Cardiac septum (tissue), 1 donor: ENCODE data around the gene POLR2H. TPM values are rescaled to one million over a fixed set of nuclear protein-coding genes. Genes with fewer than 3 reads are reported as not detected.
"Not testable (repeated sequence)": the region's sequence is repeated elsewhere in the genome, so short reads cannot be mapped to it uniquely, and the experiment has no call there.

Source experiments
- DNase-seq: peaks from one replicate; pipeline ENCODE4 v3.0.0-alpha.2; 2020; ENCODE audit warnings: low spot score
- intact Hi-C: fragments of 100-400 bp; cut with DNase I; formaldehyde crosslinking; loops from one replicate; pipeline ENCODE4 v1.14.0; 2022
- total RNA-seq: library from RNA; stranded (reverse); fragmentation: NEBNext Ultra II Directional; extraction: Animal tissue kit (Norgen Biotek cat#: 25700); gene quantifications from one replicate; pipeline ENCODE4 v1.2.1, GENCODE V29; 2021
- donor health status: DM: no; HTN: no; CAD: no.

POLR2H gene
- total RNA-seq, 1 donor from 2014 or later, result 23.2 TPM

DNA sequence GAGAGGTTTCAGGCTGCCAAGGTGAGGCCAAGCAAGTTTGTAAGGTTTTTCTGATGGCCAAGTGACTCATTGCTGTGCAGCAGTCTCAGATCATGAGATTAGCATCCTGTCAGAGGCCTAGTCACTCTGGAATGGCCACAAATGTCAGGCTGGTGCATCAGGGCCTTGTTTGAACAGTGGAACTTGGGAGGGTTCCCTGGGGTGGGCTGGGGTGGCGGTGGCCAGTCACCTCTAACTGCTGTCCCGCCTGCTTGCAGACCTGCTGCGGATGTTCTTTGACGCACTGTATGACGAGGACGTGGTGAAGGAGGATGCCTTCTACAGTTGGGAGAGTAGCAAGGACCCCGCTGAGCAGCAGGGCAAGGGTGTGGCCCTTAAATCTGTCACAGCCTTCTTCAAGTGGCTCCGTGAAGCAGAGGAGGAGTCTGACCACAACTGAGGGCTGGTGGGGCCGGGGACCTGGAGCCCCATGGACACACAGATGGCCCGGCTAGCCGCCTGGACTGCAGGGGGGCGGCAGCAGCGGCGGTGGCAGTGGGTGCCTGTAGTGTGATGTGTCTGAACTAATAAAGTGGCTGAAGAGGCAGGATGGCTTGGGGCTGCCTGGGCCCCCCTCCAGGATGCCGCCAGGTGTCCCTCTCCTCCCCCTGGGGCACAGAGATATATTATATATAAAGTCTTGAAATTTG lies 26.9 kb upstream of the POLR2H start:
- no peak for DNase-seq
- intact Hi-C loops, result no loop called here

GRCh38 chr3:184335291-184335660 lies 26.2 kb upstream of the POLR2H start:
- intact Hi-C loops, result no loop called here

DNA sequence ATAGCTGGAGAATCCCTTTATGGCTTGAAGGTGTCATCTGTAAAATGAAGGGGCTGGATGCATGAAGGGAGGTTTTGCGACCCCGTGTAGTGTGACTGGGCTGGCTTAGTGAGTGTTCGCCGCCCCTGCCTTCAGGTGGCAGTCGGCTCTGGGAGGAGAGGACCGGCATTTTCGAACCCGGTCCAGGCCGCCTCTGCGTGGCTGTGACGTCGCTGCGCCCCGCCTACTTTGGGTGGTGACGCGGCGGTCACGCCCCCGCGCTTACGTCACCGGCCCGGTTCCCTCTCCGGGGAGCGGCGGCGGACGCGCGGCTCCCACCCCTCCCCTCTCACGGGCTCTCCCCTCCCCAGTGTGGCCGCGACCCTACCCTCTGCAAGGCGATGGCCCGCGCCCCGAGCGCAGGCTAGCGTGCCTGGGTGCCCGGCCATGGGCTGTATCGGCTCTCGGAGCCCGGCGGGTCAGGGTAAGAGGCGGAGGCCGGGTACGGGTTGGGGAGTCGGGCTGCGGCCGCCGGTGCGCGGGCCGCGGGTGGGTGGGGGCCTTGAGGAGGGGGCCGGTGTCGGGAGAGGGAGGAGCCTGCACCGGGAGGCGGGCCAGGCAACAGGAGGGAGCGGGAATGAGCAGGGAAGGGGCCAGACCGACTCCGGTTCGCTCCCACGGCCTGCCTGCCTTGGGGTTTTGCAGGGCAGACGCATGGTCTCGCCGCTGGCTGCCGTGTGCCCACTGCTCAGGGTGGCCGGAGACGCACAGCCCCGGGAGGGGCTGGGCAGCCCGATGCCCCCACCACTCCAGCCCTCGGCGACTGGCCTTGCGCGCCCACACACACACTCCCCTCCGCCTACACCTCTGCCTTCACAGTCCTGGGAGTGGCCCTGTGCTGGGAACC lies 25.6 kb upstream of the POLR2H start:
- peak; percentile 95 for DNase-seq
- intact Hi-C loops, result loop anchor here (2.0 kb wide), 2 partner anchors 21 to 27 kb away; partner anchors contain the start of gene EIF4G1

More at GRCh38 chr3:184335291-184335660, 26.2 kb upstream of the POLR2H start:
- no peak for DNase-seq

DNA sequence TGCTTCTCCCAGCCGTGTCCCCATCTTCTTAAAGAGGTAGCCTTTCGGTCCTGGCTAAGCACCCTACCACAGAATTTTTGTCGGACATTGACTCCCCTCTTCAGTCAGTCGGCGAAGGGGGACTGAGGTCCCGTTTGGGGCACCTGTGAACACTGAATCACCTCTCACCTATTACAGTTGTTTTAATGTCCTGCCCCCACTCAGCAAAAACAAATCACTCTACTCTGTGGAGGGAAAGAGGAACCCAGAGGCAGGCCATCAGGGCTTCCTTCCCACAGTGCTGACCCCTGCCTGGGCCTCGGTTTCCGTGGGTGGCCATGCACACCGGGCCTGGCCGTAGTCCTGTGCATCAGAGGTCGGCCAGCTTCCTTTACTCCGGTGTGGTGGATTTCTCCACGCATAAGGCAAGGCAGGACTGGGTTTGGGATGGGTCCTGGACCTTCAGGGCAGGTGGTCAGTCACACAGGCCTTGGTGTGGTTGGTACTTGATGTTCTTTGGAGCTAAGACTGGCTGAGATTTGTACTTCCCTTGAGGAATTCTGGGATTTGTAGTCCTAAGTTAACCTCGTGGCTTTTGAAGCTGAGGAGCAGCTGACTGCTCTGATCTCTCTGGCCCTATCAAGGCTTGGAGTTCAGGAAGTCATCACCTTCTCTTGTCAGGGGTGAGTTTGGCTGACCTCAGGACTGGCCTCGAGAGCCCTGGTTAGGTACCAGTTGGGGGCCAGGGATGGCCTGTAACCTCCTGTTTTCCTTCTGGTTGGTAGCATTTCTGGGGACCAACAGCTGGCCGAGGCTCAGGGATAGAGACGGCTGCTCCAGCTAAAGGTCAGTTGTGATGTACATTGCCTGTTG lies 24.7 kb upstream of the POLR2H start:
- intact Hi-C loops, result loop anchor here (2.0 kb wide), 2 partner anchors 22 to 26 kb away; partner anchors contain the start of gene EIF4G1

DNA sequence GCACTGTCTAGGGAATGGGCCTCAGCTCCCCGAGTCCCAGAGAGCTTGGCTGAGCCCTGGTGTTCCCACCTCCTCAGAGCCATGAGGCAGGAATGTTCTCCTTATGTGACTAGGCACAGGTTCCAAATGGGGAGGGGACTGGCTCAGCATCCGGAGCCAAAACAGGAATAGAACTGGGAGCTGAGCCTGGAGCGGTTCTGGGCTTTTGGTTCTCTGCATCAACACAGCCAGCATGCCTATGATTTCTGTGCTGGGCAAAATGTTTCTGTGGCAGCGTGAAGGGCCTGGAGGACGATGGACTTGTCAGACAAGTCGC lies 24.2 kb upstream of the POLR2H start, which contains the start of gene FAM131A:
Gene FAM131A (plus strand): TSS at position 202 of the 316 bp plus-strand sequence. CDS start 31 bp downstream, at position 233.
- intact Hi-C loops, result loop anchor here (2.0 kb wide), 2 partner anchors 23 to 25 kb away; partner anchors contain the start of gene EIF4G1
- DNase-seq, result peak; percentile 82

More for the DNA sequence above, 24.7 kb upstream of the POLR2H start:
- DNase-seq, result no peak

DNA sequence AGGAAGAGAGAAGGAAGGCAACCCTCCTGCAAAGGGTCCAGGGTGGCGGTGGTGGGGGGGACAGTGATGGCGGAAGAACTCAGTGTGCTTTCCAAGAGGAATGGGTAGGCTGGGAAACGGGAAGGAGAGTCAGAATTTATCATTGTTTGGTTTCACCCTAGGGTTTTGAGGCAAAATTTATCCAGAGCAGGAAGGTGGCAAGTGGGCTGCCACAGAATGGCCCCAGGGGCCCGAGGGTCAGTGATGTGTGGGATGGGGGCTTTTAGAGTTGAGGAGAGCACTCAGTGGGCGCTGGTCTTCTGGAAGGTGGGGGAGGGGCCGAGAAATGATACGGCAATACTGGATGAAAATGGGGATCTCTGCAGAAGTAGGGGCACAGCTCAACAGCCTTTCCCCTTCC lies 23.5 kb upstream of the POLR2H start:
- DNase-seq, result no peak
- intact Hi-C loops, result loop anchor here (1.0 to 2.0 kb wide), 3 partner anchors 23 to 40 kb away; partner anchors contain the start of gene EIF4G1

DNA sequence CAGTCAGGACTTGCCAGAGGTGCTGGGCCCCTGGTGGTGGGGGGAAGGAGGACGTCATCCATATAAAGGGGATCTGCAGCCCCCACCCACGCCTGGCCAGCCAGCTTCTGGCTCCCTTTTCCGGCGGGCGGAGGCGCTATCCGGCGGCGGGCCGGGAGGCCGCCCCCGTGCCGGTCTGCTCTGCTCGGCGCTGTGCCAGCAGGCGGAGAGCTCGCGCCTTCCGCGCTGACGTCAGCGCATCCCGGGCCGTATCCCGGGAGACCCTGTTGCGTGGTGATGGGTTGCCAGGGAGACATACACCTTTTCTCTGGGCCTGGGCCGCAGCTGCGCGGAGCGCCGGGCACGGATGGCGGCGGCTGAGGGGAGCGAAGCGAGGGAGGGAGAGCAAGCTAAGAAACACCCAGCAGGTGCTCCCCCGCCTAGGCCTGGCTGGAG lies 23.0 kb upstream of the POLR2H start:
- intact Hi-C loops, result loop anchor here (1.0 kb wide), 1 partner anchor 40 kb away; no protein-coding TSS in a partner anchor
- DNase-seq, result peak; percentile 88

GRCh38 chr3:184339001-184339400 lies 22.5 kb upstream of the POLR2H start:
- DNase-seq, result no peak
- intact Hi-C loops, result no loop called here

DNA sequence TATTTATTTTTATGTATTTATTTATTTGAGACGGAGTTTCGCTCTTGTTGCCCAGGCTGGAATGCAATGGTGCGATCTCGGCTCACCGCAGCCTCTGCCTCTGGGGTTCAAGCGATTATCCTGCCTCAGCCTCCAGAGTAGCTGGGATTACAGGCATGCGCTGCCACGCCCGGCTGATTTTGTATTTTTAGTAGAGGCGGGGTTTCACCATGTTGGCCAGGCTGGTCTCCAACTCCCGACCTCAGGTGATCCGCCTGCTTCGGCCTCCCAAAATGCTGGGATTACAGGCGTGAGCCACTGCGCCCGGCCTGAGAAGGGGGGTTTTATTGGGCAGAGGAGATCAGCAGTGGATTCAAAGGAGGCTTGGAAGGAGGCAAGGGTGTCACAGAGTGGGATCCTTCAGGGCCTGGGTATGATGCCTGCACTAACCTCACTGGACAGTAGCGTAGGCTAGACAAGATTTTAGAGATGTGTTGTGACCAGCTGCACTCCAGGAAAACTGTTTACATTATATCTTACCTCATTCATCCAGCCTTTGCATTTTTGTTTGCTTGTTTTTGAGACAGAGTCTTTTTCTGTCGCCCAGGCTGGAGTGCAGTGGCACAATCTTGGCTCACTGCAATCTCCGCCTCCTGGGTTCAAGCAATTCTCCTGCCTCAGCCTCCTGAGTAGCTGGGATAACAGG lies 21.9 kb upstream of the POLR2H start:
- DNase-seq, intact Hi-C loops: not testable (repeated sequence)

DNA sequence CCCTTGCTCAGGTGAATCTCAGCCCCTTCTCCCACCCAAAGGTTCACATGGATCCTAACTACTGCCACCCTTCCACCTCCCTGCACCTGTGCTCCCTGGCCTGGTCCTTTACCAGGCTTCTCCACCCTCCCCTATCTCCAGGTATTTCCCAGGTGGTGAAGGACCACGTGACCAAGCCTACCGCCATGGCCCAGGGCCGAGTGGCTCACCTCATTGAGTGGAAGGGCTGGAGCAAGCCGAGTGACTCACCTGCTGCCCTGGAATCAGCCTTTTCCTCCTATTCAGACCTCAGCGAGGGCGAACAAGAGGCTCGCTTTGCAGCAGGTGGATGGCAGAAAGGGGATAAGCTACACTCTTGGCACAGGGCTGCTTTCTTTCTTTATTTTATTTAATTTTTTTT lies 19.6 kb upstream of the POLR2H start:
- DNase-seq, result no peak
- intact Hi-C loops, result no loop called here

DNA sequence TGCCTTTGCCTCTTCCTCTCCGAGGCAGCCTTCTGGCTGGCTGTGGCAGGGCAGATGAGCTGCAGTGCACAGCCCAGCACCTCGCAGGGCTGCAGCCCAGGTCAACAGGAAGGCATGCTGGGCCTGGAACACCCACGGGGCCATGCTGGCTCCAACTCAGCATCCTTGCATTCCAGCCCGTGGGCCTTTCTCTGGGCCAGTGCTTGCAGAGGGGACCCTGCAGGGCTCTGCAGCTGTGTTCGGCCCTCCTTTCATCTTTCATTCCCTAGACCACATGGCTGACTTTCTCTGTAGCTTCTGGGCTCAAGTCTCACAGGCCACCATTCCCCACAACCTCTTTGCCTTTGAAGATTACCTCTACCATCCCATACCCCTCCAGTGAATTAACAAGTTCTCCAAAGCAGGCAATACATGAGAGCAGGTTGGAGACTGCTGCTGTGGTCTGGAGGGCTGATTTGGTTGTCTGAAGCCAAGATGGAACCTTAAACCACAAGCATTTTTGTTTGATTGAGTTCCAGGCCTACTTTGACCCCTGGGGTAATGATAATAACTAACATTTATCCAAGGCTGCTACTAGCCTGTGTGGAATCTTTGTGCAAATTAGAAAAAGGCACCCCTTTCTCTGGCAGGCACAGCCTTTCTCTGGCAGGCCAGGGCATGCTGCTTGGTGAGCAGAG lies 18.2 kb upstream of the POLR2H start:
- intact Hi-C loops, result no loop called here

DNA sequence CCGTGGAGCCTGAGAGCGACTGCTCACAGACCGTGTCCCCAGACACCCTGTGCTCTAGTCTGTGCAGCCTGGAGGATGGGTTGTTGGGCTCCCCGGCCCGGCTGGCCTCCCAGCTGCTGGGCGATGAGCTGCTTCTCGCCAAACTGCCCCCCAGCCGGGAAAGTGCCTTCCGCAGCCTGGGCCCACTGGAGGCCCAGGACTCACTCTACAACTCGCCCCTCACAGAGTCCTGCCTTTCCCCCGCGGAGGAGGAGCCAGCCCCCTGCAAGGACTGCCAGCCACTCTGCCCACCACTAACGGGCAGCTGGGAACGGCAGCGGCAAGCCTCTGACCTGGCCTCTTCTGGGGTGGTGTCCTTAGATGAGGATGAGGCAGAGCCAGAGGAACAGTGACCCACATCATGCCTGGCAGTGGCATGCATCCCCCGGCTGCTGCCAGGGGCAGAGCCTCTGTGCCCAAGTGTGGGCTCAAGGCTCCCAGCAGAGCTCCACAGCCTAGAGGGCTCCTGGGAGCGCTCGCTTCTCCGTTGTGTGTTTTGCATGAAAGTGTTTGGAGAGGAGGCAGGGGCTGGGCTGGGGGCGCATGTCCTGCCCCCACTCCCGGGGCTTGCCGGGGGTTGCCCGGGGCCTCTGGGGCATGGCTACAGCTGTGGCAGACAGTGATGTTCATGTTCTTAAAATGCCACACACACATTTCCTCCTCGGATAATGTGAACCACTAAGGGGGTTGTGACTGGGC lies 16.8 kb upstream of the POLR2H start:
- DNase-seq, result no peak
- intact Hi-C loops, result no loop called here

More for the DNA sequence above, 18.2 kb upstream of the POLR2H start:
- no peak for DNase-seq

DNA sequence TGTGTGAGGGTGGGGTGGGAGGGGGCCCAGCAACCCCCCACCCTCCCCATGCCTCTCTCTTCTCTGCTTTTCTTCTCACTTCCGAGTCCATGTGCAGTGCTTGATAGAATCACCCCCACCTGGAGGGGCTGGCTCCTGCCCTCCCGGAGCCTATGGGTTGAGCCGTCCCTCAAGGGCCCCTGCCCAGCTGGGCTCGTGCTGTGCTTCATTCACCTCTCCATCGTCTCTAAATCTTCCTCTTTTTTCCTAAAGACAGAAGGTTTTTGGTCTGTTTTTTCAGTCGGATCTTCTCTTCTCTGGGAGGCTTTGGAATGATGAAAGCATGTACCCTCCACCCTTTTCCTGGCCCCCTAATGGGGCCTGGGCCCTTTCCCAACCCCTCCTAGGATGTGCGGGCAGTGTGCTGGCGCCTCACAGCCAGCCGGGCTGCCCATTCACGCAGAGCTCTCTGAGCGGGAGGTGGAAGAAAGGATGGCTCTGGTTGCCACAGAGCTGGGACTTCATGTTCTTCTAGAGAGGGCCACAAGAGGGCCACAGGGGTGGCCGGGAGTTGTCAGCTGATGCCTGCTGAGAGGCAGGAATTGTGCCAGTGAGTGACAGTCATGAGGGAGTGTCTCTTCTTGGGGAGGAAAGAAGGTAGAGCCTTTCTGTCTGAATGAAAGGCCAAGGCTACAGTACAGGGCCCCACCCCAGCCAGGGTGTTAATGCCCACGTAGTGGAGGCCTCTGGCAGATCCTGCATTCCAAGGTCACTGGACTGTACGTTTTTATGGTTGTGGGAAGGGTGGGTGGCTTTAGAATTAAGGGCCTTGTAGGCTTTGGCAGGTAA lies 16.0 kb upstream of the POLR2H start:
- no peak for DNase-seq
- intact Hi-C loops, result no loop called here

DNA sequence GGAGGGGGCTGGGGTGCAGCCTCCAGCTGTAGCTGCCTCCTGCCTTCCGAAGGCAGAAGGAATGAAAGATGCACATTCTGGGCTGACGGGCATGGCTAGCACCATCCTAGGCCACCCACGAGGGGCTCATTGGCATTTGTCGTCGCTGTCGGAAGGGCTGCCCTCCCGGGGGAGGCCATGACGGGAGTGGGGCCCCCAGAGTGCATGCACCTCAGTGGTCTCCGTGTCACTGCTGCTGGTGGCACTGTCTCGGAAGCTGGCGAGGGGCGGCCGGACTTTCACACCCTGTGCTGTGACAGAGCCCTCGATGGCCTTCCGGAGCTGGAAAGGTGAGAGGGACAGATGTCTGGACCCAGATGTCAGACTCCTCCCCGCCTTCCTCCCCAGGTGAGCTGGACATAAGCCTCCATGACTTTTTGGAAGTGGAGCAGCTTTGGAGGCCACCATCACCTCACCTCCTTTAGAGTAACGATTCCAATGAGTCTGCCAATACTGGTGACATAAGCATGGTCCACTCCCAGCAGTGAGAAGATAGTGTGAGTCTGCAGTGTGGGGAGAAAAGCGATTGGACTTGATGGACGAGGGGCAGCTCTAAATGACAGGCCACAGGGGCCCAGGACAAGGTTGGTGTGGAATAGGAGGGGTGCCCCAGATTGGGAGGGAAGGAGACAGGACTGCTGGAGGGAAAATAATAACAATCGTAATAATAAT lies 14.9 kb upstream of the POLR2H start:
- intact Hi-C loops, result no loop called here
- no peak for DNase-seq

DNA sequence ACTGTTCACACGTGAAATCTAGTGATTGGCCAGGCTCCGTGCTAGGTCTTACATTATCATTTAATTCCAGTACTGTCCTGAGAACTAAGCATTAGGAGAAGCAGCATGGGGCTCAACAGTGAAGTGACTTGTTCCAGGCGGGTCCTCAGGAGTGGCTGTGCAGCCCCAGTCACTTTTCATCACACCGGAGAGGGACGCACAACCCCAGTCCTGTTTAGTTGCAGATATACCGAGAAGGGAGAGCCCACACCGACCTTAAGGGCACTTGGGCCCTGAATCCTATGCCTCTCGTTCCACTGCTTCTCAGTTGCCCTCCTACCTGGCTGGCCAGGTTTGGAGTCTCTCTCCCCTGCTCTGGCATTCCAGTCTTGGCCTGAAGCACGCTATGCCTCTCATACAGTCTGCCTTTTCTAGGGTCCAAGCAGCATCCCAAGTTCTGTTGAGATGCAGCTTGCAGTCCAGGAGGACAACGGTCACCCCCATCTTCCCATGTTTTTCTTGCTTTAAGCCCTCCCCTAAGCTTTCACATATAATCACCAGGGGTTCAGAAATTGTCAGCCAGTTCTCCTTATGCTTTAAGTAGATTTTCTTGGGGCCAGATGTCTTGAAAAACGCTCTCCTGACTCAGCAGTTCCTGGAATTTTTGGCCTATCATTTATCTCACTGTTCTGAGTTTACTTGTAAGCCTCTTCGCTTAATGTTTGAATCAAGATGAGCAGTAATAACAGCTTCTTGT lies 14.0 kb upstream of the POLR2H start:
- intact Hi-C loops, result no loop called here
- DNase-seq, result no peak

GRCh38 chr3:184348057-184348382 lies 13.5 kb upstream of the POLR2H start:
- no peak for DNase-seq
- intact Hi-C loops, result no loop called here
